H1 (cell line): ENCODE data around the gene ATP8B3. TPM values are rescaled to one million over a fixed set of nuclear protein-coding genes. Genes with fewer than 3 reads are reported as not detected.
A peak's percentile ranks its signal among the peaks of the same experiment; 100 is the strongest.

ENCODE experiments used
- CTCF ChIA-PET: fragments of 300-600 bp; sonication (Branson Sonifier 250); formaldehyde crosslinking; loops from one replicate; lab custom pipeline; 2021; ENCODE audit not compliant: partially characterized antibody; lab: Charles Lee
- POLR2A ChIA-PET: fragments of 300-600 bp; sonication (Branson Sonifier 250); formaldehyde crosslinking; loops from one replicate; lab custom pipeline; 2021; ENCODE audit warnings: inconsistent platforms; ENCODE audit not compliant: partially characterized antibody; lab: Charles Lee
- DNase-seq, 2 experiments: peaks; one replicate each; pipeline versions ENCODE4 v3.0.0 to v3.0.0-alpha.2; 2010 to 2022; ENCODE audit warnings: low spot score in 2 of 2, low read depth in 1 of 2, mixed read lengths in 1 of 2
- FAIRE-seq: peaks from 2 replicates; lab custom pipeline; 2011; peaks lifted over from hg19 to GRCh38; lab: Jason Lieb, UNC
- H2AFZ ChIP-seq: 2 replicates; pipeline ENCODE4 v1.8.1; 2012; ENCODE audit warnings: low read length, inconsistent platforms
- H2AK5ac ChIP-seq: 2 replicates; pipeline ENCODE4 v1.6.1; 2013; ENCODE audit warnings: low read depth, low read length
- H2BK120ac ChIP-seq: replicated peaks from 2 replicates; pipeline ENCODE3; 2013; ENCODE audit warnings: low read depth, low read length, inconsistent platforms
- H2BK12ac ChIP-seq: 2 replicates; pipeline ENCODE4 v1.6.1; 2013; ENCODE audit warnings: low read depth, low read length
- H2BK15ac ChIP-seq: 2 replicates; pipeline ENCODE4 v1.6.1; 2013; ENCODE audit warnings: low read length
- H2BK20ac ChIP-seq: 2 replicates; pipeline ENCODE4 v1.6.1; 2013; ENCODE audit warnings: low read length
- H2BK5ac ChIP-seq: 2 replicates; pipeline ENCODE4 v1.6.1; 2013; ENCODE audit warnings: low read depth, low read length
- H3K14ac ChIP-seq: 2 replicates; pipeline ENCODE4 v1.6.1; 2013; ENCODE audit warnings: inconsistent platforms; ENCODE audit not compliant: insufficient read length
- H3K18ac ChIP-seq: 2 replicates; pipeline ENCODE4 v1.6.1; 2013; ENCODE audit warnings: low read length; ENCODE audit errors: extremely low read depth
- H3K23ac ChIP-seq: 2 replicates; pipeline ENCODE4 v1.6.1; 2013; ENCODE audit warnings: inconsistent platforms; ENCODE audit not compliant: insufficient read length
- H3K23me2 ChIP-seq: 2 replicates; pipeline ENCODE4 v1.6.1; 2013; ENCODE audit warnings: low read depth, low read length
- H3K27ac ChIP-seq: 2 replicates; pipeline ENCODE4 v1.6.1; 2011; ENCODE audit warnings: low read depth, low read length, inconsistent platforms
- H3K27me3 ChIP-seq, 4 experiments: replicated peaks in 1 of 4; 1 replicate in 1 of 4; 2 replicates in 3 of 4; pipeline versions ENCODE4 v1.6.1 to v1.8.1; 2011 to 2013; ENCODE audit warnings: low read length in 3 of 4, mild to moderate bottlenecking in 3 of 4, inconsistent platforms in 2 of 4, mixed read lengths in 2 of 4, moderate library complexity in 1 of 4; ENCODE audit not compliant: control insufficient read depth in 3 of 4, insufficient read depth in 3 of 4; ENCODE audit errors: extremely low read depth in 1 of 4
- H3K36me3 ChIP-seq, 4 experiments: 2 replicates each; pipeline versions ENCODE4 v1.6.1 to v1.8.1; 2011 to 2013; ENCODE audit warnings: mild to moderate bottlenecking in 4 of 4, low read length in 3 of 4, moderate library complexity in 2 of 4, control low read depth in 1 of 4, inconsistent platforms in 1 of 4; ENCODE audit not compliant: insufficient read depth in 4 of 4, control insufficient read depth in 2 of 4
- H3K4ac ChIP-seq: replicated peaks from 2 replicates; pipeline ENCODE3; 2013; ENCODE audit warnings: low read length, low read depth, mixed read lengths, inconsistent platforms; ENCODE audit not compliant: insufficient read length
- H3K4me1 ChIP-seq, 4 experiments: replicated peaks in 1 of 4; 1 replicate in 1 of 4; 2 replicates in 3 of 4; pipeline versions ENCODE4 v1.6.1 to v1.8.1; 2011 to 2013; ENCODE audit warnings: low read length in 3 of 4, inconsistent platforms in 2 of 4, mixed read lengths in 1 of 4; ENCODE audit not compliant: insufficient read depth in 4 of 4, control insufficient read depth in 3 of 4
- H3K4me2 ChIP-seq, 2 experiments: 2 replicates each; pipeline versions ENCODE4 v1.6.1 to v1.8.1; 2011 to 2013; ENCODE audit warnings: low read depth in 2 of 2, low read length in 2 of 2, control low read depth in 1 of 2, inconsistent platforms in 1 of 2, mild to moderate bottlenecking in 1 of 2; ENCODE audit not compliant: insufficient read depth in 1 of 2
- H3K4me3 ChIP-seq, 4 experiments: fragments of 200-600, 300-600 bp in 1 of 4; sonication (generic), shearing (Covaris generic), sonication (Bioruptor Twin) in 1 of 4; 2 replicates each; pipeline versions ENCODE4 v1.5.1 to v1.8.1; 2011 to 2016; ENCODE audit warnings: low read length in 4 of 4, low read depth in 3 of 4, control low read depth in 2 of 4, inconsistent platforms in 2 of 4, mild to moderate bottlenecking in 2 of 4, mixed read lengths in 1 of 4, moderate library complexity in 1 of 4; ENCODE audit not compliant: insufficient read depth in 2 of 4; ENCODE audit errors: extremely low read depth in 1 of 4
- H3K56ac ChIP-seq: replicated peaks from 2 replicates; pipeline ENCODE3; 2013; ENCODE audit warnings: low read depth, mild to moderate bottlenecking, mixed read lengths, low read length, inconsistent platforms; ENCODE audit not compliant: insufficient read length
- H3K79me1 ChIP-seq: 2 replicates; pipeline ENCODE4 v1.6.1; 2013; ENCODE audit warnings: low read depth, low read length, control low read depth
- H3K79me2 ChIP-seq, 2 experiments: 2 replicates each; pipeline versions ENCODE4 v1.6.1 to v1.8.1; 2012 to 2013; ENCODE audit warnings: low read length in 2 of 2, mild to moderate bottlenecking in 2 of 2, inconsistent platforms in 1 of 2; ENCODE audit not compliant: insufficient read depth in 2 of 2, control insufficient read depth in 1 of 2
- H3K9ac ChIP-seq, 4 experiments: replicated peaks in 1 of 4; 1 replicate in 1 of 4; 2 replicates in 3 of 4; pipeline versions ENCODE4 v1.6.1 to v1.8.1; 2011 to 2013; ENCODE audit warnings: low read depth in 3 of 4, low read length in 3 of 4, control low read depth in 2 of 4, mild to moderate bottlenecking in 2 of 4, moderate library complexity in 2 of 4, inconsistent platforms in 1 of 4; ENCODE audit errors: extremely low read depth in 1 of 4
- H3K9me3 ChIP-seq, 2 experiments: 2 replicates each; pipeline versions ENCODE4 v1.6.1 to v1.8.1; 2012 to 2013; ENCODE audit warnings: mild to moderate bottlenecking in 2 of 2, moderate library complexity in 2 of 2, control low read depth in 1 of 2, inconsistent platforms in 1 of 2, low read depth in 1 of 2, low read length in 1 of 2, mixed read lengths in 1 of 2; ENCODE audit not compliant: insufficient read depth in 2 of 2
- H4K20me1 ChIP-seq, 2 experiments: replicated peaks in 1 of 2; 2 replicates each; pipeline versions ENCODE3 to v1.8.1; 2011 to 2013; ENCODE audit warnings: inconsistent platforms in 2 of 2, low read length in 2 of 2, mild to moderate bottlenecking in 1 of 2; ENCODE audit not compliant: insufficient read depth in 2 of 2, control insufficient read depth in 1 of 2
- H4K5ac ChIP-seq: 2 replicates; pipeline ENCODE4 v1.6.1; 2013; ENCODE audit warnings: low read length, low read depth, mixed read lengths, inconsistent platforms; ENCODE audit not compliant: insufficient read length
- H4K8ac ChIP-seq: 2 replicates; pipeline ENCODE4 v1.8.0; 2013; ENCODE audit warnings: mild to moderate bottlenecking, moderate library complexity, low read length, inconsistent platforms; ENCODE audit not compliant: insufficient read depth; ENCODE audit errors: extremely low read depth
- H4K91ac ChIP-seq: replicated peaks from 2 replicates; pipeline ENCODE3; 2013; ENCODE audit warnings: low read length, mixed read lengths, inconsistent platforms; ENCODE audit not compliant: insufficient read length
- BACH1 ChIP-seq: IDR thresholded peaks from 2 replicates; pipeline ENCODE4 v1.6.1; 2012; ENCODE audit warnings: low read length, improper control_type of control experiment
- CHD2 ChIP-seq: IDR thresholded peaks from 2 replicates; pipeline ENCODE4 v1.6.1; 2012; ENCODE audit warnings: low read length, improper control_type of control experiment
- CREB1 ChIP-seq: IDR thresholded peaks from 2 replicates; pipeline ENCODE4 v1.6.1; 2012; ENCODE audit warnings: inconsistent platforms
- EP300 ChIP-seq, 2 experiments: IDR thresholded peaks; 1 replicate in 1 of 2; 2 replicates in 1 of 2; pipeline ENCODE4 v1.6.1; 2011 to 2012; ENCODE audit warnings: low read depth in 2 of 2, low read length in 2 of 2, mild to moderate bottlenecking in 2 of 2, borderline replicate concordance in 1 of 2, inconsistent platforms in 1 of 2, moderate library complexity in 1 of 2
- GABPA ChIP-seq: IDR thresholded peaks from 2 replicates; pipeline ENCODE4 v1.6.1; 2011; ENCODE audit warnings: mild to moderate bottlenecking, low read length, moderate library complexity, borderline replicate concordance; ENCODE audit not compliant: insufficient read depth
- JUND ChIP-seq: IDR thresholded peaks from 2 replicates; pipeline ENCODE4 v1.6.1; 2011; ENCODE audit warnings: mild to moderate bottlenecking, improper control_type of control experiment, low read length
- NRF1 ChIP-seq: IDR thresholded peaks from 2 replicates; pipeline ENCODE4 v1.6.1; 2011; ENCODE audit warnings: mild to moderate bottlenecking, low read depth, low read length, improper control_type of control experiment
- RFX5 ChIP-seq: IDR thresholded peaks from 2 replicates; pipeline ENCODE4 v1.6.1; 2011; ENCODE audit warnings: low read depth, low read length, improper control_type of control experiment, borderline replicate concordance
- SIN3A ChIP-seq, 2 experiments: IDR thresholded peaks in 1 of 2; conservative IDR thresholded peaks in 1 of 2; 2 replicates each; pipeline ENCODE4 v1.6.1; 2011 to 2012; ENCODE audit warnings: low read length in 2 of 2, improper control_type of control experiment in 1 of 2, low read depth in 1 of 2, mild to moderate bottlenecking in 1 of 2
- SP2 ChIP-seq: IDR thresholded peaks from 2 replicates; pipeline ENCODE4 v1.6.1; 2012; ENCODE audit warnings: mild to moderate bottlenecking, low read length, inconsistent platforms
- SUZ12 ChIP-seq: fragments of 200-600 bp; sonication (generic); IDR thresholded peaks from 2 replicates; pipeline ENCODE4 v1.6.1; 2012; ENCODE audit warnings: mild to moderate bottlenecking, inconsistent platforms, low read length, moderate library complexity, mixed read lengths
- WGBS, 2 experiments: shearing (Covaris generic) in 1 of 2; methylation state at CpG; one replicate each; pipeline versions ENCODE4 v1.1.6 to v1.1.7; 2013 to 2015; ENCODE audit warnings: low lambda C conversion rate in 2 of 2, mixed read lengths in 2 of 2, inconsistent platforms in 1 of 2, low coverage in 1 of 2, missing lambda C conversion rate in 1 of 2; ENCODE audit not compliant: insufficient replicate concordance in 2 of 2, insufficient coverage in 1 of 2, insufficient read length in 1 of 2; ENCODE audit errors: extremely low coverage in 1 of 2, missing lambda C conversion rate in 1 of 2; 5-methylcytosine and 5-hydroxymethylcytosine counted together
- polyA plus RNA-seq, 7 experiments: library from polyadenylated mRNA; depleted of rRNA in 3 of 7; stranded (reverse) in 5 of 7; unstranded in 2 of 7; fragments of >200 nt in 5 of 7; fragments of 200-250 nt in 2 of 7; gene quantifications; 1 replicate in 5 of 7; 2 replicates in 1 of 7; 4 replicates in 1 of 7; pipeline versions ENCODE4 v1.2.1 to v1.2.3, GENCODE V29; 2011 to 2013; ENCODE audit warnings: missing spikeins in 2 of 7, mixed read lengths in 2 of 7
- total RNA-seq: library from RNA; stranded (reverse); fragmentation: NEBNext Ultra II Directional; extraction: Animal tissue kit (Norgen Biotek cat#: 25700); gene quantifications from 2 replicates; pipeline ENCODE4 v1.2.1, GENCODE V29; 2021

Gene ATP8B3
- total and polyA plus RNA-seq, 2 of the 8 experiments (the other 6 are each of a cell fraction or from before 2014, with no cell fraction given), result 4.1 to 9.3 TPM

DNA sequence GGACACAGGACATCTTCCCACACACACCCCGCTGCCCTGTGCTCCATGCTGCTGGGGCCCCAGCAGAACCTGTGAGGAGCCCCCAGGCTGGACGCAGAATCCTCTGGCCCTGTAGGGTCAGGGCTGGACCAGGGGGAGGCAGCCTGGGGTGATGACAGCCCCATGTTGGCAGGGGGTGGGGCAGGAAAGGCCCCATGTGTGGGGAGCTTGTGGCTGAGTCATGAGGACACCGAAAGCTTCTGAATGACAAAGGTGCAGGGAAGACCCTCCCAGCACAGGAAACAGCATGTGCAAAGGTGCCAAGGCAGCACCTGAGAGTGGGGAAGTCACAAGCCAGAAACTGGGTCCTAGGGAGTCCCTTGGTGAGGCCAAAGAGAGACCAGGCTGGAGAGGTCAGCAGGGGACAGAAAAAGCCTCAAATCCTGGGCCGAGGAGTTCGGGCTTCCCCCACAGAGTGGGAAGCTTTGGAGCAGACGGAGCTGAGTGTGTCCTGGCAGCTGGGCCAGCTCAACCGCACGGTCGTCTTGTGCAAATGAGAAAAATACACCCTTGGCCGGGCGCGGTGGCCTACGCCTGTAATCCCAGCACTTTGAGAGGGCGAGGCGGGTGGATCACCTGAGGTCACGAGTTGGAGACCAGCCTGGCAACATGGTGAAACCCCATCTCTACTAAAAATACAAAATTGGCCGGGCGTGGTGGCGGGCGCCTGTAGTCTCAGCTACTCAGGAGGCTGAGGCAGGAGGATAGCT lies 17.5 kb downstream of the ATP8B3 start:
- peak overlapping the region; percentile 71 for H4K8ac ChIP-seq
- H2BK12ac ChIP-seq, result peak overlapping the region; percentile 94; the same call in 1 of the 2 replicates
- peaks cover 0 to 7% of the 10 kb centered on the region in 2 experiments; a peak in 1 of 4 replicates for H3K9me3 ChIP-seq
- H3K9ac ChIP-seq, result no peak overlapping the region
- no peak for FAIRE-seq
- no peaks in the 10 kb centered on the region for H3K36me3 ChIP-seq
- H4K91ac ChIP-seq, result peak overlapping the region; percentile 34
- WGBS, 2 experiments, result 80% methylated on average over 20 of the region's 20 CpGs; no CpG with 5 or more reads in 1 of the 2 experiments
- POLR2A ChIA-PET, result interaction anchor here (0.6 to 1.5 kb wide), 4 partner anchors 17 to 204 kb away, joined by 3 to 5 read pairs (median 4); no protein-coding TSS in a partner anchor
- no peak overlapping the region for H3K14ac ChIP-seq
- H2BK120ac ChIP-seq, result no peak overlapping the region
- no peak overlapping the region for H3K27ac ChIP-seq
- peak in 1 of 2 experiments; percentile 39 for DNase-seq
- CTCF ChIA-PET, result interaction anchor here (0.7 to 10.7 kb wide), 22 partner anchors 11 to 515 kb away, joined by 3 to 150 read pairs (median 5); partner anchors contain the start of gene ATP8B3
- no peak overlapping the region for H2AFZ ChIP-seq
- H3K23me2 ChIP-seq, result no peaks in the 10 kb centered on the region; the same call in 1 of the 2 replicates
- peaks cover 0 to 4% (median under 1%) of the 10 kb centered on the region in 4 experiments; a peak in 2 of 7 replicates for H3K27me3 ChIP-seq
- H3K56ac ChIP-seq, result no peak overlapping the region
- H2BK5ac ChIP-seq, result peak overlapping the region; percentile 73; the same call in 1 of the 2 replicates
- no peaks in the 10 kb centered on the region for H3K79me2 ChIP-seq
- H3K4me2 ChIP-seq, result no peak overlapping the region
- H3K4ac ChIP-seq, result no peak overlapping the region
- peak overlapping the region; percentile 62; the same call in 1 of the 2 replicates for H3K18ac ChIP-seq
- no peaks in the 10 kb centered on the region for H4K20me1 ChIP-seq
- H2AK5ac ChIP-seq, result no peak overlapping the region; the same call in 1 of the 2 replicates
- H3K4me1 ChIP-seq, result peaks cover 0 to 15% (median 8%) of the 10 kb centered on the region in 4 experiments; a peak in 5 of 7 replicates
- no peak overlapping the region for H4K5ac ChIP-seq
- no peaks in the 10 kb centered on the region for H3K79me1 ChIP-seq
- H3K4me3 ChIP-seq, result no peak overlapping the region
- H2BK15ac ChIP-seq, result 0 out of 2 replicates have a peak overlapping the region, but pooled peaks have one; percentile 37
- H3K23ac ChIP-seq, result no peak overlapping the region
- H2BK20ac ChIP-seq, result peak overlapping the region; percentile 72; the same call in 1 of the 2 replicates
- TF ChIP-seq GABPA (no peak), SIN3A (conservative IDR thresholded peaks at IDR 0.05 in 1 of 2, IDR thresholded peaks at IDR 0.05 in 1 of 2; ENCODE audit: low read depth in 1 of 2, low read length in 2 of 2) (0 out of 4 replicates have a peak, but pooled peaks of 1 of the 2 experiments have one; percentile 26), CHD2 (no peak), RFX5 (no peak), EP300 (IDR thresholded peaks at IDR 0.05; ENCODE audit: borderline replicate concordance in 1 of 2, low read depth in 2 of 2, low read length in 2 of 2) (no peak), NRF1 (no peak), CREB1 (no peak), SUZ12 (no peak), BACH1 (0 out of 2 replicates have a peak, but pooled peaks have one; percentile 28), JUND (peak; percentile 40; the same call in 1 of the 2 replicates), SP2 (no peak)
